ENCODE data around the gene OPRL1. TPM values are rescaled to one million over a fixed set of nuclear protein-coding genes. Genes with fewer than 3 reads are reported as not detected.

OPRL1 gene
- total RNA-seq, 1 donor from 2014 or later, result 10.2 TPM

GRCh38 chr20:64140061-64140931 is 60.4 kb downstream of the OPRL1 start:
- no peak for DNase-seq (ENCODE audit: low spot score)
- Mint-ChIP-seq H3K36me3 (ENCODE audit: low read depth, unreplicated experiment) (peaks cover 10% of the 10 kb centered on the region), H3K27me3 (ENCODE audit: unreplicated experiment) (peaks cover 4% of the 10 kb centered on the region), H3K4me3 (ENCODE audit: unreplicated experiment) (no peak overlapping the region), H3K27ac (ENCODE audit: unreplicated experiment) (no peak overlapping the region), H3K4me1 (ENCODE audit: unreplicated experiment) (no peaks in the 10 kb centered on the region), H3K9me3 (ENCODE audit: unreplicated experiment) (no peaks in the 10 kb centered on the region)
- no peak for TF ChIP-seq CTCF (IDR thresholded peaks at IDR 0.05; ENCODE audit: unreplicated experiment)

- DNase-seq (ENCODE audit: low spot score), result no peak
- H3K4me1 Mint-ChIP-seq (ENCODE audit: unreplicated experiment), result no peaks in the 10 kb centered on the region
- H3K27me3 Mint-ChIP-seq (ENCODE audit: unreplicated experiment), result peaks cover 3% of the 10 kb centered on the region
- H3K36me3 Mint-ChIP-seq (ENCODE audit: low read depth, unreplicated experiment), result peaks cover 10% of the 10 kb centered on the region
- H3K9me3 Mint-ChIP-seq (ENCODE audit: unreplicated experiment), result no peaks in the 10 kb centered on the region
- TF ChIP-seq CTCF (IDR thresholded peaks at IDR 0.05; ENCODE audit: unreplicated experiment), result no peak
- no peak overlapping the region for H3K4me3 Mint-ChIP-seq (ENCODE audit: unreplicated experiment)
- H3K27ac Mint-ChIP-seq (ENCODE audit: unreplicated experiment), result no peak overlapping the region
Observed at GRCh38 chr20:64140956-64141355, 61.1 kb downstream of the OPRL1 start.

GRCh38 chr20:64142590-64142989 is 62.7 kb downstream of the OPRL1 start:
- Mint-ChIP-seq H3K36me3 (ENCODE audit: low read depth, unreplicated experiment) (peaks cover 10% of the 10 kb centered on the region), H3K27ac (ENCODE audit: unreplicated experiment) (no peak overlapping the region), H3K4me3 (ENCODE audit: unreplicated experiment) (no peak overlapping the region), H3K27me3 (ENCODE audit: unreplicated experiment) (peaks cover 5% of the 10 kb centered on the region), H3K4me1 (ENCODE audit: unreplicated experiment) (no peaks in the 10 kb centered on the region), H3K9me3 (ENCODE audit: unreplicated experiment) (no peaks in the 10 kb centered on the region)
- TF ChIP-seq CTCF (IDR thresholded peaks at IDR 0.05; ENCODE audit: unreplicated experiment), result no peak
- no peak for DNase-seq (ENCODE audit: low spot score)

GRCh38 chr20:64143018-64143801 is 63.3 kb downstream of the OPRL1 start:
- TF ChIP-seq CTCF (IDR thresholded peaks at IDR 0.05; ENCODE audit: unreplicated experiment), result no peak
- DNase-seq (ENCODE audit: low spot score), result no peak
- Mint-ChIP-seq H3K4me1 (ENCODE audit: unreplicated experiment) (no peaks in the 10 kb centered on the region), H3K4me3 (ENCODE audit: unreplicated experiment) (no peak overlapping the region), H3K27me3 (ENCODE audit: unreplicated experiment) (peaks cover 5% of the 10 kb centered on the region), H3K36me3 (ENCODE audit: low read depth, unreplicated experiment) (peaks cover 10% of the 10 kb centered on the region), H3K9me3 (ENCODE audit: unreplicated experiment) (no peaks in the 10 kb centered on the region), H3K27ac (ENCODE audit: unreplicated experiment) (no peak overlapping the region)

Data from endothelial cell (in vitro differentiated cells).